Smooth muscle cell (in vitro differentiated cells): ENCODE data around the gene SDC3. TPM values are rescaled to one million over a fixed set of nuclear protein-coding genes. Genes with fewer than 3 reads are reported as not detected.

ENCODE experiments used
- DNase-seq: peaks from one replicate; lab custom pipeline; 2025; ENCODE audit not compliant: unreplicated experiment; lab: John Stamatoyannopoulos, UW
- H2AFZ ChIP-seq: fragments of 200-600 bp; sonication (generic); 2 replicates; pipeline ENCODE4 v1.6.0; 2016; ENCODE audit warnings: antibody characterized with exemption, low read depth, mild to moderate bottlenecking
- H3F3A ChIP-seq: fragments of 200-600 bp; sonication (generic); 2 replicates; pipeline ENCODE4 v1.6.0; 2017; ENCODE audit warnings: antibody characterized with exemption, low read depth
- H3K27ac ChIP-seq: fragments of 200-600 bp; sonication (generic); 2 replicates; pipeline ENCODE4 v1.5.1; 2016; ENCODE audit warnings: low read depth, mild to moderate bottlenecking
- H3K27me3 ChIP-seq: fragments of 200-600 bp; sonication (generic); 2 replicates; pipeline ENCODE4 v1.6.1; 2016; ENCODE audit warnings: low read depth, mild to moderate bottlenecking
- H3K36me3 ChIP-seq: fragments of 200-600 bp; sonication (generic); 2 replicates; pipeline ENCODE4 v1.5.1; 2016; ENCODE audit warnings: low read depth
- H3K4me1 ChIP-seq: fragments of 200-600 bp; sonication (generic); 2 replicates; pipeline ENCODE4 v1.5.1; 2016; ENCODE audit warnings: low read depth
- H3K4me2 ChIP-seq: fragments of 200-600 bp; sonication (generic); 2 replicates; pipeline ENCODE4 v1.6.0; 2016; ENCODE audit warnings: mild to moderate bottlenecking
- H3K4me3 ChIP-seq: fragments of 200-600 bp; sonication (generic); 2 replicates; pipeline ENCODE4 v1.5.1; 2016; ENCODE audit warnings: mild to moderate bottlenecking
- H3K79me2 ChIP-seq: fragments of 200-600 bp; sonication (generic); 2 replicates; pipeline ENCODE4 v1.6.0; 2016; ENCODE audit warnings: low read depth, mild to moderate bottlenecking
- H3K9ac ChIP-seq: fragments of 200-600 bp; sonication (generic); 2 replicates; pipeline ENCODE4 v1.6.0; 2016; ENCODE audit warnings: low read depth
- H3K9me3 ChIP-seq: fragments of 200-600 bp; sonication (generic); replicated peaks from 2 replicates; pipeline ENCODE4 v1.5.1; 2016; ENCODE audit warnings: low read depth
- H4K20me1 ChIP-seq: fragments of 200-600 bp; sonication (generic); 2 replicates; pipeline ENCODE4 v1.6.0; 2016; ENCODE audit warnings: low read depth
- WGBS: methylation state at CpG from one replicate; pipeline ENCODE4 v1.1.7; 2016; ENCODE audit warnings: low lambda C conversion rate; 5-methylcytosine and 5-hydroxymethylcytosine counted together
- polyA plus RNA-seq: library from polyadenylated mRNA; unstranded; fragments of >200 nt; fragmentation: Nextera tagmentation; extraction: Ambion mirVana; gene quantifications from 2 replicates; pipeline ENCODE4 v1.2.1, GENCODE V29; 2016
- total RNA-seq: library from RNA; depleted of rRNA; stranded (reverse); fragments of >200 nt; gene quantifications from 2 replicates; pipeline ENCODE4 v1.2.3, GENCODE V29; 2014
- TF ChIP-seq, protein P1 (sequence below): fragments of 200-600 bp; sonication (generic); IDR thresholded peaks from 2 replicates; pipeline ENCODE4 v1.5.1; 2017; ENCODE audit warnings: borderline replicate concordance, mild to moderate bottlenecking, antibody characterized with exemption; ENCODE audit not compliant: insufficient read depth, poor library complexity, severe bottlenecking

SDC3 gene
- total and polyA plus RNA-seq, 2 experiments from 2014 or later = 46.3 to 112 TPM

DNA sequence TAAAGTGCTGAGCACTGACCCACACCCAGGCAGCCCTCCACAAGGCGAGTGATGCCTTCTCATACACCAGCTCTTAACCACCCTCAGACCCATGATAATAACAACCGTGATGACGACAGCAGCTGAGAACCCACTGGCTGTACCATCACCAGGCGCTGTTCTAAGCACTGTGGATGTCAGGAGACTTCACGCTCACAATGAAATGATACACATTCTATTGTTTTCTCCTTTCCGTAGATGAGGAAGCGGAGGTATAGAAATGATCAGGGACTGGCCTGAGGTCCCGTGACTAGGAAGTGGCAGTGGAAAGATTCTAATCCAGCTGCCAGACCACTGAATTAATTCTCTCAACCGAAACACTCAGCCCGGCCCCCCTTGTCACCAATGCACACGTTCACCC, 32.6 kb downstream of the SDC3 start:
- no peak for DNase-seq
- Histone ChIP-seq H3K9ac (no peak overlapping the region), H3K36me3 (peaks cover 13% of the 10 kb centered on the region), H2AFZ (no peak overlapping the region), H3K4me2 (no peak overlapping the region), H3K9me3 (peaks cover 5% of the 10 kb centered on the region), H3K27ac (no peak overlapping the region), H3K4me3 (no peak overlapping the region), H3K79me2 (no peaks in the 10 kb centered on the region), H3K27me3 (no peaks in the 10 kb centered on the region), H3K4me1 (no peaks in the 10 kb centered on the region), H3F3A (no peaks in the 10 kb centered on the region), H4K20me1 (peaks cover 28% of the 10 kb centered on the region)
- 97% methylated on average over 10 of the region's 11 CpGs for WGBS
- TF ChIP-seq, protein P1, sequence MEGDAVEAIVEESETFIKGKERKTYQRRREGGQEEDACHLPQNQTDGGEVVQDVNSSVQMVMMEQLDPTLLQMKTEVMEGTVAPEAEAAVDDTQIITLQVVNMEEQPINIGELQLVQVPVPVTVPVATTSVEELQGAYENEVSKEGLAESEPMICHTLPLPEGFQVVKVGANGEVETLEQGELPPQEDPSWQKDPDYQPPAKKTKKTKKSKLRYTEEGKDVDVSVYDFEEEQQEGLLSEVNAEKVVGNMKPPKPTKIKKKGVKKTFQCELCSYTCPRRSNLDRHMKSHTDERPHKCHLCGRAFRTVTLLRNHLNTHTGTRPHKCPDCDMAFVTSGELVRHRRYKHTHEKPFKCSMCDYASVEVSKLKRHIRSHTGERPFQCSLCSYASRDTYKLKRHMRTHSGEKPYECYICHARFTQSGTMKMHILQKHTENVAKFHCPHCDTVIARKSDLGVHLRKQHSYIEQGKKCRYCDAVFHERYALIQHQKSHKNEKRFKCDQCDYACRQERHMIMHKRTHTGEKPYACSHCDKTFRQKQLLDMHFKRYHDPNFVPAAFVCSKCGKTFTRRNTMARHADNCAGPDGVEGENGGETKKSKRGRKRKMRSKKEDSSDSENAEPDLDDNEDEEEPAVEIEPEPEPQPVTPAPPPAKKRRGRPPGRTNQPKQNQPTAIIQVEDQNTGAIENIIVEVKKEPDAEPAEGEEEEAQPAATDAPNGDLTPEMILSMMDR = no peak

DNA sequence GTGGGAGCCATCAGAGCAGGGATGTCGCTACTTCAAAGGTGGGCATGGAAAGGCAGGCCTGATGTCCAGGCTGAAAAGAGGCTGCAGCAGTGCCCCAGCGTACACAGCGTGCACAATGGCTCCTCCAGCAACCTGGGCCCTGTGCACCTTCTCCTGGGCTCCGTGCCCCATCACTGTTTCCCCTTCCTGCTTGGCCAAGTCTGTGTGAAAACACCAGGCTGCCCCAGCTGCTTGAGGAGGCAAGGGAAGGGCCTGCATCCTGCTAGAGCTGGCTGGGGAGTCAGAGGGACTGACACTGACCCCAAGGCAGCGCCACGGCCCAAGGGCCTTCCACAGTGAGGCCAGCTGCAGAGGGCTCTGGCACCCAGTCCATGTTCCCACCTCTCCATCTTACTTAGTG, 33.4 kb downstream of the SDC3 start:
- Histone ChIP-seq H3F3A (no peaks in the 10 kb centered on the region), H4K20me1 (peaks cover 22% of the 10 kb centered on the region), H3K4me3 (no peak overlapping the region), H3K9me3 (peaks cover 5% of the 10 kb centered on the region), H3K4me1 (no peaks in the 10 kb centered on the region), H3K27me3 (no peaks in the 10 kb centered on the region), H3K36me3 (peaks cover 13% of the 10 kb centered on the region), H3K4me2 (no peak overlapping the region), H2AFZ (no peak overlapping the region), H3K27ac (no peak overlapping the region), H3K9ac (no peak overlapping the region), H3K79me2 (no peaks in the 10 kb centered on the region)
- TF ChIP-seq, protein P1 = no peak
- no peak for DNase-seq
- WGBS = 98% methylated on average over 6 of the region's 6 CpGs

DNA sequence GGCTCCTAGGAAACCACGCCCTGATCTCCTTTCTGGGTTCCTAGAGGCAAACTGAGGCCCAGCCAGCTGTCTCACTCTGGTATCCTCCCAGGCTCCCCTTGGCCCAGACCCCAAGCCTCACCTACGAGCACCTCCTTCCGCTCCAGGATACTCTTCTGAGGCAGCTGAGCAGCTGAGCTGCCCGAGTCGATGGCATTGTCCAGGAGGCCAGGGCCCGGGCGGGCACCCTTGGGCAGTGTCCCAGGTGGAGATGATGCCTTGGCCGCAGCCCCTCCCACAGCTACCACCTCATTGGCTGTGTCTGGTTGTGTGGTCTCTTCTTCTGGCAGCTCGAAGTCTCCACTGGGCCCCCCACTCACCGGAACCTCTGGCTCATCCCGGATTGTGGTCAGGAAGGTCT, 34.4 kb downstream of the SDC3 start:
- no peak overlapping the region for H3K9ac ChIP-seq
- H2AFZ ChIP-seq = no peak overlapping the region
- H3K27me3 ChIP-seq = no peaks in the 10 kb centered on the region
- no peak overlapping the region for H3K4me3 ChIP-seq
- TF ChIP-seq, protein P1 = no peak
- H3K27ac ChIP-seq = no peak overlapping the region
- 98% methylated on average over 11 of the region's 11 CpGs for WGBS
- H3K79me2 ChIP-seq = no peaks in the 10 kb centered on the region
- H3K36me3 ChIP-seq = peaks cover 13% of the 10 kb centered on the region
- DNase-seq = no peak
- no peak overlapping the region for H3K4me2 ChIP-seq
- H3F3A ChIP-seq = no peaks in the 10 kb centered on the region
- peaks cover 12% of the 10 kb centered on the region for H4K20me1 ChIP-seq
- H3K9me3 ChIP-seq = peaks cover 5% of the 10 kb centered on the region
- no peaks in the 10 kb centered on the region for H3K4me1 ChIP-seq

DNA sequence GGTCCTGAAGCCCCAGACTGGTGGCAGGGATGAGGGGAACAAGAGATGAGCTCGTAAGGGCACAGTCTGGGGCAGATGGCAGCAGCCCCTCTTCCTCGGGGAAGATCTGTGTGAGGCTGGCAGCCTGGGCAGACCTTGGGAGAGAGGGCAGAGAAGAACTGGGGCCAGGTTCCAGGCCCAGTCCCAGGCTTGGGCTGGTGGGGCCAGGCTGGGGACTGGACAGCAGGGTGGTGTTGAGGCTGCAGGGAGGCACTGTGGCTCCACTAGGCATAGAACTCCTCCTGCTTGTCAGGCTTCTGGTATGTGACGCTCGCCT, 35.7 kb downstream of the SDC3 start:
- Histone ChIP-seq H3K27ac (no peak overlapping the region), H3K4me2 (no peak overlapping the region), H3K36me3 (peaks cover 13% of the 10 kb centered on the region), H3K4me1 (no peaks in the 10 kb centered on the region), H2AFZ (no peak overlapping the region), H4K20me1 (no peaks in the 10 kb centered on the region), H3F3A (no peaks in the 10 kb centered on the region), H3K4me3 (no peak overlapping the region), H3K79me2 (no peaks in the 10 kb centered on the region), H3K27me3 (no peaks in the 10 kb centered on the region), H3K9ac (no peak overlapping the region), H3K9me3 (peaks cover 5% of the 10 kb centered on the region)
- TF ChIP-seq, protein P1 = no peak
- 98% methylated on average over 4 of the region's 4 CpGs for WGBS
- DNase-seq = no peak
